Measurements from ENCODE around the gene MMP20. TPM values are rescaled to one million over a fixed set of nuclear protein-coding genes. Genes with fewer than 3 reads are reported as not detected.

MMP20 gene
- total RNA-seq, 1 experiment from 2014 or later, result not detected

DNA sequence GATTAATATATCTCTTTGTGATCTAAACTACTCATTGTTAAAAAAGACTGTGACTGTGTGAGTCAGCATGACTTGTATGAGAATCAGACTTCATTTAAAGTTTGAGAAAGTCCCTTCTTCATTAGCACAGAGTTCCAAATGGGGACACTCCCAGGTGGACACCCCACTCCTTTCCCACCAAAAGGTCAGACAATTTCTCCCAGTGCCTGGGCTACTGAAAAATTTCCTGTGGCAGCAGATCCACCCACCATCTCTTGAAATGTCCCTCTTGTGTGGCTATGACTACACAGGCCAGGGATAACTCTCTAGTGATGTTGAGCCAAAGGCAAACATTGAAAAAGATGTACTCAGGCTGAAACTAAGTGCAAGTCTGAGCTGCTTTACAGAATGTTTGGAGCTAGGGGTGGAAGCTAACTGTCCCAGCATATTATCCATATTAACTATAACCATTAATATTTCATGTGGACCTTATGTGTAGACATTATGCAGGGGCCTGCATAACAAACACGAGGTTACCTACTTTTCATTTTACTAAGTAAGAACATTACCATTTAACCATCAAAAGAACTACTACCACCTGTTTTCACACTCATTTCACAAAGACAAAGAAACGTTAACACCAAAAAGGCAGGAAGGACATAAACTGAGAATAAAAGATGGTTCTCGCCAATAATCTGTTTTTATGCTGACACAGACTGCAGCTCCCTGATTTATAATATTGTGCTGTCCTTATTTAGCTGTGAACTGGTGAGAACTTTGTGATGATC lies 44.8 kb downstream of the MMP20 start:
- no peak overlapping the region for H2BK120ac ChIP-seq (ENCODE audit: low read depth, low read length, poor library complexity, severe bottlenecking)
- peak overlapping the region; percentile 6 for H2BK20ac ChIP-seq (ENCODE audit: low read depth, low read length, poor library complexity, severe bottlenecking)
- no peak overlapping the region for H4K91ac ChIP-seq (ENCODE audit: insufficient read length, low read depth, low read length)
- no peak for DNase-seq
- no peaks in the 10 kb centered on the region for H3K79me1 ChIP-seq (ENCODE audit: insufficient read depth, low read depth, low read length, poor library complexity, severe bottlenecking)
- H3K56ac ChIP-seq (ENCODE audit: insufficient read length, low read depth, low read length), result no peak overlapping the region
- H3T11ph ChIP-seq (ENCODE audit: low read length), result no peak overlapping the region
- H3K14ac ChIP-seq (ENCODE audit: insufficient read depth, low read length), result no peak overlapping the region
- H2AK5ac ChIP-seq (ENCODE audit: insufficient read length, low read length), result no peak overlapping the region
- no peak overlapping the region for H3K4me2 ChIP-seq (ENCODE audit: insufficient read depth, insufficient read length, low read length)
- H3K9me3 ChIP-seq (ENCODE audit: control insufficient read depth, low read depth, low read length), result no peaks in the 10 kb centered on the region
- H3K9ac ChIP-seq (ENCODE audit: extremely low read depth, insufficient read length, low read length), result no peak overlapping the region
- no peak overlapping the region for H2BK12ac ChIP-seq (ENCODE audit: insufficient read length, low read depth, low read length)
- H3K79me2 ChIP-seq (ENCODE audit: insufficient read depth, low read length), result no peaks in the 10 kb centered on the region
- H3K18ac ChIP-seq (ENCODE audit: insufficient read length, low read depth, low read length), result no peak overlapping the region
- no peak overlapping the region for H4K5ac ChIP-seq (ENCODE audit: insufficient read length, low read depth, low read length)
- no peaks in the 10 kb centered on the region for H3K9me3 Mint-ChIP-seq
- no peak overlapping the region for H2AFZ ChIP-seq (ENCODE audit: low read length)
- no peak overlapping the region for H4K8ac ChIP-seq (replicated peaks; ENCODE audit: insufficient read length, low read depth, low read length)
- no peak overlapping the region for H2BK5ac ChIP-seq (ENCODE audit: insufficient read length, low read length)
- H3K23ac ChIP-seq (ENCODE audit: insufficient read length, low read depth, low read length), result no peak overlapping the region
- H3K27ac ChIP-seq (ENCODE audit: insufficient read length, low read depth, low read length), result no peak overlapping the region
- H3K4me1 ChIP-seq (ENCODE audit: insufficient read depth, low read length), result no peaks in the 10 kb centered on the region
- H4K20me1 ChIP-seq (ENCODE audit: control insufficient read depth, insufficient read depth, insufficient read length), result no peaks in the 10 kb centered on the region
- no peaks in the 10 kb centered on the region for H3K36me3 Mint-ChIP-seq (ENCODE audit: insufficient read depth in 1 of 3, low read depth in 3 of 3)
- H3K27me3 ChIP-seq (ENCODE audit: insufficient read depth, low read length), result no peaks in the 10 kb centered on the region
- no peak overlapping the region for H3K4ac ChIP-seq (ENCODE audit: low read depth, low read length)
- TF ChIP-seq, protein P1, sequence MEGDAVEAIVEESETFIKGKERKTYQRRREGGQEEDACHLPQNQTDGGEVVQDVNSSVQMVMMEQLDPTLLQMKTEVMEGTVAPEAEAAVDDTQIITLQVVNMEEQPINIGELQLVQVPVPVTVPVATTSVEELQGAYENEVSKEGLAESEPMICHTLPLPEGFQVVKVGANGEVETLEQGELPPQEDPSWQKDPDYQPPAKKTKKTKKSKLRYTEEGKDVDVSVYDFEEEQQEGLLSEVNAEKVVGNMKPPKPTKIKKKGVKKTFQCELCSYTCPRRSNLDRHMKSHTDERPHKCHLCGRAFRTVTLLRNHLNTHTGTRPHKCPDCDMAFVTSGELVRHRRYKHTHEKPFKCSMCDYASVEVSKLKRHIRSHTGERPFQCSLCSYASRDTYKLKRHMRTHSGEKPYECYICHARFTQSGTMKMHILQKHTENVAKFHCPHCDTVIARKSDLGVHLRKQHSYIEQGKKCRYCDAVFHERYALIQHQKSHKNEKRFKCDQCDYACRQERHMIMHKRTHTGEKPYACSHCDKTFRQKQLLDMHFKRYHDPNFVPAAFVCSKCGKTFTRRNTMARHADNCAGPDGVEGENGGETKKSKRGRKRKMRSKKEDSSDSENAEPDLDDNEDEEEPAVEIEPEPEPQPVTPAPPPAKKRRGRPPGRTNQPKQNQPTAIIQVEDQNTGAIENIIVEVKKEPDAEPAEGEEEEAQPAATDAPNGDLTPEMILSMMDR (conservative IDR thresholded peaks at IDR 0.05), result no peak
- no peak overlapping the region for H3K4me3 Mint-ChIP-seq
- peak overlapping the region in 2 of 3 experiments; percentile 20 to 80; a peak in 2 of 7 replicates for H3K27ac Mint-ChIP-seq
- H3K4me1 Mint-ChIP-seq, result no peaks in the 10 kb centered on the region
- no peak overlapping the region for H2BK15ac ChIP-seq (ENCODE audit: low read depth, low read length)
- no peaks in the 10 kb centered on the region for H3K23me2 ChIP-seq (ENCODE audit: insufficient read length, low read depth, low read length, poor library complexity, severe bottlenecking)
- no CpG with 5 or more reads among the region's 3 CpGs for WGBS (ENCODE audit: extremely low coverage, insufficient read length, low lambda C conversion rate)
- no peaks in the 10 kb centered on the region for H3K27me3 Mint-ChIP-seq (ENCODE audit: low read depth)

All from H9 (cell line).